GM21786 (cell line): ENCODE data around the gene CST6.
"Not testable (repeated sequence)": the region's sequence is repeated elsewhere in the genome, so short reads cannot be mapped to it uniquely, and the experiment has no call there.

Experiments
- ATAC-seq: cut with Tn5 transposase; IDR thresholded peaks from one replicate; pipeline ENCODE4 v1.9.1; 2021; ENCODE audit not compliant: unreplicated experiment

CST6 gene

GRCh38 chr11:66014804-66015453 is 3.1 kb downstream of the CST6 start:
- ATAC-seq: no peak

DNA sequence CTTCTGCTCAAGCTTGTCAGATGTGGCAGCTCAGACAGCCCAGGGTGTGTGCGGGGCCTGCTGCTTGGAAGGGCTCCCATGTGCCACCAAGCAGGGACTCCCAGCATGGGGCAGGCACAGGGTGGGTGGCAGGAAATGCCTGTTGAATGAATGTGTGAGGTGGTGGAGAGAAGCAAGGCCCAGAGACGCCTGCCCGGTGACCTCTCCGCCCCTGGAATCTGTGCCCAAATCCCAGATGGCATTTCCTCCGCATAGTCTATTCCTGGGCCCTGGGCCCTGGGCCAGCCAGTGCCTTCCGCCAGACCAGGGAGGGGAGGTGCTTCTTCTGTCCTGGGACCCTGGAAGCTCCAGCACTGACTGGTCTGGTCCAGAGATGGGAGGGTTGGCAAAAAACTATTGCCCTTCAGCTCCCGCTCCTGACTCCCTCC is 3.7 kb downstream of the CST6 start:
- no peak for ATAC-seq

- ATAC-seq: no peak
Observed at GRCh38 chr11:66015936-66016792, 4.4 kb downstream of the CST6 start.

DNA sequence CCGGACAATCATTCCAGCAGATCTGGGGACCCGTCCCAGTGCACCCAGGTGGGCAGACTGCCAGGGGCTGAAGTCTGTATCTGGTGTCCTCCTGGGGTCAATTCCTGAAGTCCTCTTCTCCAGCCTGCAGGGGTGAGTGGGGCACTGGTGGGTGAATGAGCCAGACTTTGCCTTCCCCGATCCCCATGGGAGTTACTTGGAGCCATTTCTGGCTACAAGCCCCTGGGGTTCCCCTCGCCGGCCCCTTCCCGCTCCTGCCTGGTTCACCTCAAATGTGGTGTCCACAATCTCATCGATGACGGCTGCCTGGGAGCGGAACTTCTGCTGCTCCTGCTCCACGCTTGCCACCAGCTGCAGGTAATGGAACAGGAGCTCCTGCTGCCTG is 5.0 kb downstream of the CST6 start:
- no peak for ATAC-seq

GRCh38 chr11:66017321-66017720 is 5.5 kb downstream of the CST6 start:
- no peak for ATAC-seq

- no peak for ATAC-seq
Observed at GRCh38 chr11:66020212-66020611, 8.4 kb downstream of the CST6 start.

GRCh38 chr11:66020618-66021357 is 9.0 kb downstream of the CST6 start:
- ATAC-seq: no peak

DNA sequence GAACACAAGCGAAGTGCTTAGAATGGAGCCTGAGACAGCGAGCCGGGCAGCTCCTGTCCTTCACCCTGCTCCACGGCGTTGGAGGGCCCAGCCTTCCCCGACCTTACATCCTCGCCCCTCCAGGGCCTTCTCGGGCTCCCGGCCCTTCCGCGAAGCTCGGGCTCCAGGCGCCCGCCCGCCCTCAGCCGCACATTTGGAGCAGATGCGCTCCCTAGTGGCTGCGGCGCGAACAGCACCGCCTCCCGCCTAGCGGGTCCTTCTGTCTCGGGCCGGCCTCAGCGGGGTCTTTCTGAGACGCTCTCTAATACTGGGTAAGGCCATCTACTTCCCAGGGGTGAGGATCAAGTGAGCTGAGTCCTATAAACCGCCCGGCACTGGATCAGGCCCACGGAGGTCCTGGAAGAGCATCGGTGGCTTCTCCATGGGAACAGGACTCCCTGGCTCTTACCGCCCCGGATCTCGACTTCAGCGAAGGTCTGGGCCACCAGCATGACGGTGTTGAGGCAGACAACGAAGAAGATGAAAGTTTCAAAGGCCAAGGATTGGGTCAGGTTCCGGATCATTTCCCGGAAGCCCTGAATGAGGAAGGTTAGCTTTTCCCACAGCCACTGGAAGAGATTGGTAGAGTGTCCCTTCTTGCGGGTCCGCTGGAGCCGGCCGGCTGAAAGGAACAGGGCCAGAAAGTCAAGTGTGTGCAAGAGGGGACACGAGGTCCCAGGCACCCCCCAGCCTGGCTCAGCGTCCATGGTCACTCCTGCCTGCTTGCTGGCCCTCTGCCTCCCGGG is 10.8 kb downstream of the CST6 start:
- no peak for ATAC-seq

DNA sequence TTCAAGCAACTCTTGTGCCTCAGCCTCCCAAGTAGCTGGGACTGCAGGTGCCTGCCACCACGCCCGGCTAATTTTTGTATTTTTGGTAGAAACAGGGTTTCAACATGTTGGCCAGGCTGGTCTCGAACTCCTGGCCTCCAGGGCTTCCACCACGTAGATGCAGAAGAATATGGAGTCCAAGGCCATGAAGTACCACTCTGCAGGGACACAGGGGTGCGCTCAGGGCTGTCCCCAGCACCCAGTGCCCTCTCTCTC is 11.3 kb downstream of the CST6 start:
- ATAC-seq: not testable (repeated sequence)

DNA sequence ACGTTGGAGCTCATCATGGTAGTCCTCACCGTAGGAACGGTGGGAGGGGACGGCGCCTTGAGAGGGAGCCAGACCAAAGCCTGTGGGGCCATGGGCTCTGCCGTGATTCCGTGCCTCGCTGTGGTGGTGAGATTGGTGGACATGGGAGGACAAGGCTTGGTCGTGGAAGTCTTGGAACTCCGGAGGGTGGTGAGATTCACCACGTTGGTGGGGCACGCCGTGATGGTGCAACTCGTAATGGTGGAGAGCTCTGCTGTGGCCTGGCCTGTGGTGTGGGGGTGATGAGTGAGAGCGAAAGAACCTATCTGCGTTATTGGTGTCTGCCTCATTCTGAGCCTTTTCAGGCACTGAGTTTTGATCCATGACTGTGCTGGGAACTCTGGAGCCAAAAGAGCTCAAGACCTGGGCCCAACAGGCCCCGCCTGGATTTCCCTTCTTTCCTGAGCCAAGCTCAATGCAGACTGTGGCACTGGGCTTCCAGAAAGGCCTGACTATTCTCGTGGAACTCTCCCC is 14.3 kb downstream of the CST6 start, which contains the start of gene CATSPER1:
Gene CATSPER1, minus strand, starts transcription at position 463 of the 513 bp plus-strand sequence. Its CDS starts 100 bp downstream, at position 363.
- no peak for ATAC-seq

GRCh38 chr11:66032957-66033735 is 21.3 kb downstream of the CST6 start:
- ATAC-seq: no peak

DNA sequence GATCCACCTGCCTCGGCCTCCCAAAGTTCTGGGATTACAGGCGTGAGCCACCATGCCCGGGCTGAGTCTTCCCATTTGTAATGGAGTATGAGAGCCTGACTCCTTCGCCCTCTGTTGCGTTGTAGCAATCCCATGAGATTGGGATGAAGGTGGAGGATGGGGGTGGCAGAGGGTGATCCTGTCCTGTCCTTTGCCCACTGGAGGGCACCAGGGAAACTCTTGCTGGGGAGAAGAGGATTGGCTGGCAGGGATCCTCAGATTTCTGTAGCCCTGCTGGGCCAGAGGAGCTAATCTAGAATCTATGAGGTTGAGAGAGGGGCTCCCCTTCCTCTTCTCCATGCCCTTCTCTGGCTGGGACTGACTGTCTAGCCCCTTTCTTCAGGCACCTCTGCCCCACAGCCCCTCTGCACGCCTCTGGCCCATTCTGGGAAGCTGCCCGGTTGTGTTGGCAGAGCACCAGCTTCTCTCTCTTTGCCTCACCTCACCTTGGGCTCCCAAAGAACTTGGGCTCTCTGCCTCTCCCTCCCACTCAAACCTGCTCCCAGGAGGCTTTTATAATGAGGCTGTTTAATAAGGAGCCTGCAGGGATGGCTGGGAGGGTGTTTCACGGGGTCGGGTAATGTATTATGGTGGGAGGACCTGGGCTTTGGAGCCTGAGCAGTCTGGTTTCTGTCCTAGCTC is 24.0 kb downstream of the CST6 start:
- ATAC-seq: no peak

GRCh38 chr11:66036334-66036710 is 24.5 kb downstream of the CST6 start:
- no peak for ATAC-seq

DNA sequence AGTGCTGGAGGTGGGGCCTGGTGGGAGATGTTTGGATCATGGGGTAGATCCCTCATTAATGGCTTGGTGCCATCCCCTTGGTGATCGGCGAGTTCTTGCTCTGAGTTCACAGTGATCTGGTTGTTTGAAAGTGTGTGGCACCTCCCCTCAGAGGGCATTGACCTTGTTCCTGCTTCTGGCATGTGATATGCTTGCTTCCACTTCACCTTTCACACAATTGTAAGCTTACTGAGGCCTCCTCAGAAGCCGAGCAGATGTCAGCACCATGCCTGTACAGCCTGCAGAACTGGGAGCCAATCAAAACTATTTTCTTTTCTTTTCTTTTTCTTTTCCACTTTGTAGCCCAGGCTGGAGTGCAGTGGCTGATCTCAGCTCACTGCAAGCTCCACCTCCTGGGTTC is 25.5 kb downstream of the CST6 start:
- ATAC-seq: no peak

GRCh38 chr11:66039765-66040164 is 28.0 kb downstream of the CST6 start:
- ATAC-seq: no peak

GRCh38 chr11:66042227-66042995 is 30.6 kb downstream of the CST6 start:
- ATAC-seq: no peak

- ATAC-seq: no peak
Observed at GRCh38 chr11:66042996-66043906, 31.4 kb downstream of the CST6 start.

DNA sequence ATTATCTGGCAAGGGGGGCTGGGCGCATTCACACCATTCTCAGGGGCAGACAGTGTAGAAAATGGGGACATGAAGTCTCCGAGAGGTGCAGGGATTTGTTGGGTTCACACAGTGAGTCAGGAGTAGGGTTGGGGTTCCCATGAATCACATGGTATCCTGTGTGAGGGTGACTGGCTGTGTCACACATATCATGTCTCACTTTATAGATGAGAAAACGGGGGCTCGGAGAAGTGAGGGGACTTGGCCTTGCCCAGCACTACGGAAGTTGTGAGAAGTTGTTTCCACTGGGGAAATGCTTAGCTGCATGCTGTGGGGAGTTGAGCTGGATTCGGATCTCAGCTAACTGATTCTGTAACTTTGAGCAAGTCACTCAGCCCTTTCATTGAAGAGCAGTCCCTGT is 32.9 kb downstream of the CST6 start:
- no peak for ATAC-seq
